Esophagus (tissue), 2 donors: ENCODE measurements around the gene SRC. TPM values are rescaled to one million over a fixed set of nuclear protein-coding genes. Genes with fewer than 3 reads are reported as not detected.

Source experiments
- H3K27ac ChIP-seq, 2 donors: one replicate each; pipeline ENCODE4 v1.5.1; 2013; ENCODE audit warnings: low read depth in 2 of 2, mild to moderate bottlenecking in 2 of 2, inconsistent platforms in 1 of 2, low read length in 1 of 2, moderate library complexity in 1 of 2
- H3K27me3 ChIP-seq, 2 donors: one replicate each; pipeline ENCODE4 v1.6.1; 2013; ENCODE audit warnings: low read length in 2 of 2, control low read depth in 1 of 2, mild to moderate bottlenecking in 1 of 2; ENCODE audit not compliant: insufficient read depth in 2 of 2, control insufficient read depth in 1 of 2
- H3K36me3 ChIP-seq, 2 donors: one replicate each; pipeline ENCODE4 v1.6.1; 2013; ENCODE audit warnings: low read length in 1 of 2; ENCODE audit not compliant: control insufficient read depth in 2 of 2, insufficient read depth in 2 of 2
- H3K4me1 ChIP-seq, 2 donors: one replicate each; pipeline ENCODE4 v1.6.1; 2013; ENCODE audit warnings: low read length in 1 of 2; ENCODE audit not compliant: control insufficient read depth in 2 of 2, insufficient read depth in 2 of 2
- H3K4me3 ChIP-seq, 2 donors: one replicate each; pipeline ENCODE4 v1.5.1; 2013; ENCODE audit warnings: low read length in 2 of 2, mild to moderate bottlenecking in 2 of 2, low read depth in 1 of 2, moderate library complexity in 1 of 2
- H3K9me3 ChIP-seq, 2 donors: one replicate each; pipeline ENCODE4 v1.6.1; 2013; ENCODE audit warnings: mild to moderate bottlenecking in 2 of 2, low read depth in 1 of 2, low read length in 1 of 2, moderate library complexity in 1 of 2; ENCODE audit not compliant: control insufficient read depth in 2 of 2, insufficient read depth in 1 of 2
- WGBS, 2 donors: extraction: QIAGEN DNeasy Blood & Tissue Kit; methylation state at CpG; one replicate each; pipeline ENCODE4 v1.1.7; 2013; 5-methylcytosine and 5-hydroxymethylcytosine counted together
- polyA plus RNA-seq, 2 donors: library from polyadenylated mRNA; stranded (reverse); fragments of 200-250 nt; gene quantifications; one replicate each; pipeline ENCODE4 v1.2.3, GENCODE V29; 2013
- donor health status: healthy with polysubstance abuse.
- donor health status: Bipolar disorder and iron deficiency.

The SRC gene
- polyA plus RNA-seq, 2 donors: 26.9 to 59.4 TPM

DNA sequence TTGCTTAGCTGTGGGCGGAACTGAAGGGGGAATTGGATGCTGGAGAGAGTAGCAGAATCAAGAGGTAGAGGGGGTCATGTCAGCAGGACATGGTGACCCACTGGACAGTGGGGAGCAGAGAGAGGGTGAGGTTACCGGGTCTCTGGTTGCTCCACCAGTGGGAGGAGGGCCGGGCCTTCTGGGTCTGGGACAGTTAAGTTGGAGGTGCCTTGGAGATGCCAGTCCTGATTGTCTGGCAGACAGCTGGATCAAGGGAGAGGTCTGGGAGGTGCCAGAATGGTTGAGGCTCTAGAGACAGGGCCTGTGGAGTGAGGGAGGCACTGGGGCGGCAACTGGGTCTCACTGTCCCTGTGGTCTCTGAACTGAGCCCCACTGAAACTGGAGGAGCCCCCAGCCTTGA is 31.8 kb upstream of the SRC start:
- 87 to 89% methylated on average over 4 of the region's 4 CpGs for whole genome bisulfite sequencing, 2 donors
- peaks cover 2 to 38% of the 10 kb centered on the region in 2 donors for H3K36me3 ChIP-seq
- H3K4me1 ChIP-seq: peaks cover 4 to 5% of the 10 kb centered on the region in 2 donors
- no peak overlapping the region for H3K4me3 ChIP-seq
- no peaks in the 10 kb centered on the region for H3K27me3 ChIP-seq
- no peaks in the 10 kb centered on the region for H3K9me3 ChIP-seq
- peak overlapping the region; percentile 85 to 91 for H3K27ac ChIP-seq

DNA sequence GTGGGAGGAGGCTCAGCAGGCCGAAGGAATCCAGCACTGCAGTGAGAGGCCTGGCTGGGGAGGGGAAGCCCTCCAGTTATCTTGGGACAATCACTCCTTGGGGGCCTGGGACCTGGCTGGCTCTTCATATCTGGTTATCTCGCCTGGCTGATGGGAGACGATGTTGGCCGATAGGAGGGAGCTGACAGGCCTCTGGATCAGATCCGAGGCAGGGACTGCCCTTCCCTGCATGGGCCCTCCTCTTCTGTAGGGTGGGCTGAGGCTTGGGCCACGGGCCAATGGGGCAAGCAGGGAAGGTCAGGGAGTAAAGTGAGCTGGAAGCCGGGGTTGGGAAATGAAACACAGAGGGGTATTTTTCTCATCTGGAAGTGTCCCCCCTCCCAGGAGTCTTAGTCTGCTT is 31.3 kb upstream of the SRC start:
- Histone ChIP-seq H3K4me1 (peaks cover 0 to 5% of the 10 kb centered on the region in 2 donors), H3K36me3 (peaks cover 0 to 36% of the 10 kb centered on the region in 2 donors), H3K4me3 (no peak overlapping the region)

DNA sequence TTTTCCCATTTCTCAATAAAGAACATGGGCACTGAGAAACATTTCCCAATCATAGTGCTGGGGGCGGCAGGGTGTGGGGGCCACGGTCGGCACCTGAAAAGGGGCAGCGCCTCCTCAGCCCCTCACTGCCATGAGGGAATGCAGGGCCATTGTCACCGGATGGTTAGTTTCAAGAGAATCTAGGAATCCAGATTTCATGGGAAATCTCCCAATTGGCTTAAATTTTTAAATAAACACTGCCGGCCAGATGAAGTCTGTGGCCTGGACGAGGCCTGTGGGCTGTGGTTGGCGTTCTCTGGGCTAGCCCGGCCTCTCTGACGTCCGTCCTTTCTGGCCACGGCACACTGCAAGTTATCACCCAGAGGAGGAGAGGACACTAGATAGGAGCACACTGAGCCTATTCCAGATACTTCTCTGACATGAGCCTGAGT is 30.9 kb upstream of the SRC start:
- H3K9me3 ChIP-seq: no peaks in the 10 kb centered on the region
- WGBS, 2 donors: 69 to 74% methylated on average over 12 of the region's 12 CpGs
- peak overlapping the region; percentile 85 to 91 for H3K27ac ChIP-seq
- peaks cover 0 to 5% of the 10 kb centered on the region in 2 donors for H3K4me1 ChIP-seq
- H3K36me3 ChIP-seq: peaks cover 0 to 35% of the 10 kb centered on the region in 2 donors
- no peaks in the 10 kb centered on the region for H3K27me3 ChIP-seq
- no peak overlapping the region for H3K4me3 ChIP-seq

More for the DNA sequence above, 31.3 kb upstream of the SRC start:
- Histone ChIP-seq H3K27me3 (no peaks in the 10 kb centered on the region), H3K27ac (peak overlapping the region; percentile 85 to 91), H3K9me3 (no peaks in the 10 kb centered on the region)
- 64 to 67% methylated on average over 7 of the region's 7 CpGs for WGBS, 2 donors

DNA sequence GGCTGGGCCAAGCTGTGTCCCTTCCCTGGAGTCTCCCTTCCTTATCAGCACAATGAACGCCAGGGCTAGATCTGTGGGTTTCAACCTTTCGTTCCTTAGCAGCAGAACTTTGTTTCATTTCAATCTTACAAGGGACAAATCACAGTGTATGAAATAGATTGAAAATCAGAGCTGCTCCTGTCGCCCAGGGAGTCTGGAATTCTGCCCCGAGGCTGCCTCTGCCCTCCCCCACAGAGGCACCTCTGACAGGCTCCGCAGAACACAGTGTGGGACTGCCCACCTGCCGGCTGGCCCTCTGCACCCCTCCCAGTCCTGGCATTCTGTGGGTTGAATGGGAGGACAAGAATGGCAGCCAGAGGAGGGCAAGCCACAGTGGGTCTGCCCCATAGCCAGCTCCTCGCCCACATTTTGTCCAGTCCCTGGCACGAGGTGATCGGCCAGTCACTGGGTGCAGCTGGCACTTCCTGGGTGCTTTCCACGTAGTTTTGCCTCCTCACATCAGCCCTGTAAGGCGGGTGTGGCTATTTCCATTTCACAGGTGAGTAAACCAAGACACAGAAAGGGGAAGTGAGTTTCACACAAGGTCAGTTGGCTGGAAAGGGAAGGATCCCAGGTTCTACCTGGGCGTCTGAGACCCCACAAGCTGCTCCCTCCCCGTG is 30.4 kb upstream of the SRC start:
- Histone ChIP-seq H3K4me3 (no peak overlapping the region), H3K27ac (peak overlapping the region; percentile 85 to 91), H3K4me1 (peaks cover 0 to 5% of the 10 kb centered on the region in 2 donors), H3K9me3 (no peaks in the 10 kb centered on the region), H3K36me3 (peaks cover 0 to 32% of the 10 kb centered on the region in 2 donors), H3K27me3 (no peaks in the 10 kb centered on the region)
- WGBS, 2 donors: 59 to 66% methylated on average over 13 of the region's 13 CpGs

DNA sequence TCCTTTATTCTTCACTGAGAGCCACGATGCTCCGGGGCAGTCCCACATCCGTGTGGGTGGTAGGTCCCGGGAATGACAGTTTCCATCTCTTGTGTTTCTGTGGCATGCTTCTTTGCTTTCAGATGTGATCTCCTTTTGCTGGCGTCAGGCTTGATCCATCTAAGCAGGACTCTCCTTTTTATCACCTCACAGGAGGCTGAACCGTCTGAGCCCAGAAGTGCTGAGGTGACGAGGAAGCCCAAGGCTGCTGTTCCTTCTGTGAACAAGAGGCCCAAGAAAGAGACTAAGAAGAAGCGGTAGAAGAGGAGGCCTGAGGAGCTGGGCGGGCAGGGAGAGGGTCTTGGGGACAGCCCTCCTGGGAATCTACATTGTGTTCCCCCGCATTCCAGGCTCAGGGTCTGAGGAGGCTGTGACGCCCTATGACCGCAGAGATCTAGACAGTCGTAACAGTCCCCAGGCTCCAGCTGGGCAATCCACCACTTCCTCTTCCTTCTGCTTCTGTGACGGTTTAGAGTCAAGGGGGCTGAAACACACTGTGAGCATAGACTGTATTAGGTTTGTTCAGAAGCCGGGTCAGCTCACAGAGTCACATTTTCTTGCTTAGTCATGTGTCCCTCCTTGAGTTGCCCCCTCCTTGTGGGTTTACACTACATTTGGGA is 29.7 kb upstream of the SRC start:
- peak overlapping the region; percentile 85 to 91 for H3K27ac ChIP-seq
- H3K4me1 ChIP-seq: peaks cover 0 to 3% of the 10 kb centered on the region in 2 donors
- WGBS, 2 donors: 81 to 82% methylated on average over 15 of the region's 15 CpGs
- no peak overlapping the region for H3K4me3 ChIP-seq
- H3K9me3 ChIP-seq: no peaks in the 10 kb centered on the region
- H3K27me3 ChIP-seq: no peaks in the 10 kb centered on the region
- peaks cover 0 to 28% of the 10 kb centered on the region in 2 donors for H3K36me3 ChIP-seq

DNA sequence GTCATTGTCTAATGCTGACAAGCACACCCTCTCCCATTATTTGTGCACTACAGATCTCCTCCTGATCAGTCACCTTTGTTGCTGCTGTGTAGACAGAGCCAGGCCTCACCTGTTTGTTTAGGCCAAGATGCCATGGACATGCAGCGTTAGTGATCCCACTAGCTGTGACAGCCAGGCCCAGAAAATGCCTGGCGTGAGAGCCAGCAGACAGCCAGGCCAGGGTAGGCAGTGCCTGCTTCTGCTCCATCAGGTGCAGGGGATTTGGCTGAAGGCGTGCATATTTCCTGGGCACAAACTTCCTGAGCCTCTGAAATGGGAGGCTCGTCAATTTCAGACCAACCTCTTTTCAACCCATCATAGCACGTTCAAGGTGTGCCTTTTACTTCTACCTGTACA is 29.2 kb upstream of the SRC start:
- no peak overlapping the region for H3K4me3 ChIP-seq
- peak overlapping the region in 1 of 2 donors; percentile 91 for H3K27ac ChIP-seq
- peaks cover 0 to 3% of the 10 kb centered on the region in 2 donors for H3K4me1 ChIP-seq
- no peaks in the 10 kb centered on the region for H3K27me3 ChIP-seq
- H3K36me3 ChIP-seq: peaks cover 0 to 28% of the 10 kb centered on the region in 2 donors
- 86 to 92% methylated on average over 5 of the region's 5 CpGs for WGBS, 2 donors
- H3K9me3 ChIP-seq: no peaks in the 10 kb centered on the region

DNA sequence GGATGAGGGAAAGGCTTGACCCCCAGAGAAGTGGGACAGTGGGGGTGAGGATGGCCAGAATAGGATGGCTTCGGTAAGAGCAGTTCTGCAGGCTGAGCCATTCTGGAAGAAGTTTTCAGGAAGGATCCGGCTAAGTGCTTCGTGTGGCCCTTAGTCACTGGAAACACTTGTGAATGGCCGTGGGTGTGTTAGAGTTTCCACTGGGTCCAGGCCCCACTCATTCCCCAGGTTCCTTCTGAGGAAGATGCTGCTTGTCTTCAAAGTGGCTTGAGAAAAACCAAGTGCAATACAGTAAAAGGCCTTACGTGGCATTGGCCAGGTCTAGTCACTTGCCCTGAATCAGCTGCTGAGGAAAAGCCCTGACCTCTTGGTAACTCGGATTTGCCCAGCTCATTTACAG is 28.6 kb upstream of the SRC start:
- peaks cover 0 to 28% of the 10 kb centered on the region in 2 donors for H3K36me3 ChIP-seq
- WGBS, 2 donors: 73 to 82% methylated on average over 6 of the region's 6 CpGs
- no peaks in the 10 kb centered on the region for H3K27me3 ChIP-seq
- H3K9me3 ChIP-seq: no peaks in the 10 kb centered on the region
- H3K4me3 ChIP-seq: no peak overlapping the region
- peaks cover 0 to 3% of the 10 kb centered on the region in 2 donors for H3K4me1 ChIP-seq
- H3K27ac ChIP-seq: no peak overlapping the region

DNA sequence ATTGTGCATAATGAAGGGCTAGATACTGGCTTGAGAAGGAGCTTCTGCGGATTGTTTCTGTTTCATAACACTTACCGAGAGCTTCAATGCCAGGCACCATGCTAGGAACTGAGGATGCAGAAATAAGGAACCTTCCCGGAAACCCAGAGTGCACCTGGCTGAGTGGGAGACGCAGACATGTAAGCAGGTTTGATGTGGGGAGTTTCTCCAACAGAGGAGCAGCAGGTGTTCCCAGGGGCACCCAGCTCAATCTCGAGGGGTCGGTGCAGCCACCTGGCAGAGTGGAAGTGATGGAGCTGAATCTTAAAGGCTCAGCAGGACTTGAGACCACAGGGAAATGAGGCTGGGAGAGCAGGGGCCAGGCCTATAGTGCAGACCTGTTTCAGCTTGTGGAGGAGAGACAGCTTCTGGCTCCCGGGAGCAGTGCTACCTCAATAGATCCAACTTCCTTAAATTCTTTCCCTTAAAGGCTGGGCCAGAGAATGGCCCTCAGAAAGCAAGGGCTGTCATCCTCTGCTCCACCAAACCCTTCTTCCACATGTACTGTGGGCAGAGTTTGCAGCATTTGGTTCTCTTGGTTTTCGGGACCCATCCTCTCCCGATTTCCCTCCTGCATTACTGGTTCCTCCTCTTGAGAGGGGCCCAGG is 27.8 kb upstream of the SRC start:
- WGBS, 2 donors: 75 to 77% methylated on average over 9 of the region's 9 CpGs
- H3K4me1 ChIP-seq: peaks cover 0 to 3% of the 10 kb centered on the region in 2 donors

DNA sequence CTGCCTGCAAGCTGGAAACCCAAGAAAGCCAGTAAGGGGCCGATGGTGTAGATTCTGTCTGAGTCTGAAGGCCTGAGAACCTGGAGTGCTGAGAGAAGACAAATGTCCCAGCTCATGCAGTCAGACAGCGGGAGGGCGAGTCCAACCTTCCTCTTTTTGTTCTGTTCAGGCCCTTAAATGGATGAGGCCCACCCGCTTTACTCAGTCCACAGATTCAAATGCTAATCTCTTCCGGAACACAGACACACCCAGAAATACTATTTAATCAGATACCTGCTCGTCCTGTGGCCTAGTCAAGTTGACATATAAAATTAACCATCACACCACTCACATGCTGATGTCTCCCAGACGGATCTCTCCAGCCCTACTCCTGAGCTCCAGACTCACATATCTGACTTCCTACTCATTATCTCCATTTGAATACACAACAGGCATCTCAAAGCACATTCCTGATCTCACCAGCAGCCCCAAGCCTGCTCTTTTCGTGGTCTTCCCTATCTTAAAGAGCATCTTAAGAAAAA is 26.7 kb upstream of the SRC start:
- Histone ChIP-seq H3K4me3 (no peak overlapping the region), H3K27ac (no peak overlapping the region), H3K4me1 (peaks cover 0 to 3% of the 10 kb centered on the region in 2 donors), H3K27me3 (no peaks in the 10 kb centered on the region), H3K9me3 (no peaks in the 10 kb centered on the region), H3K36me3 (peaks cover 0 to 24% of the 10 kb centered on the region in 2 donors)
- 61 to 65% methylated on average over 8 of the region's 8 CpGs for WGBS, 2 donors

More for the DNA sequence above, 27.8 kb upstream of the SRC start:
- Histone ChIP-seq H3K9me3 (no peaks in the 10 kb centered on the region), H3K4me3 (no peak overlapping the region), H3K27ac (no peak overlapping the region), H3K36me3 (peaks cover 0 to 28% of the 10 kb centered on the region in 2 donors), H3K27me3 (no peaks in the 10 kb centered on the region)
